GM18873 (cell line): Measurements from ENCODE around the gene PRF1.
A peak's percentile ranks its signal among the peaks of the same experiment; 100 is the strongest.
"Not testable (repeated sequence)": the region's sequence is repeated elsewhere in the genome, so short reads cannot be mapped to it uniquely, and the experiment has no call there.

Experiments
- ATAC-seq: cut with Tn5 transposase; IDR thresholded peaks from one replicate; pipeline ENCODE4 v1.9.1; 2021; ENCODE audit warnings: mild to moderate bottlenecking, moderate library complexity, moderate number of reproducible peaks; ENCODE audit not compliant: unreplicated experiment, low FRiP score

The PRF1 gene

GRCh38 chr10:70581176-70581575 lies 21.4 kb downstream of the PRF1 start:
- not testable (repeated sequence) for ATAC-seq

GRCh38 chr10:70579234-70580002 lies 23.1 kb downstream of the PRF1 start:
- no peak for ATAC-seq

GRCh38 chr10:70578371-70578947 lies 24.1 kb downstream of the PRF1 start:
- peak; percentile 40 for ATAC-seq

- peak; percentile 3 for ATAC-seq
Measured at GRCh38 chr10:70576803-70577517, 25.6 kb downstream of the PRF1 start.

GRCh38 chr10:70575874-70576802 lies 26.4 kb downstream of the PRF1 start:
- peak; percentile 45 for ATAC-seq

- no peak for ATAC-seq
Measured at GRCh38 chr10:70575486-70575873, 27.1 kb downstream of the PRF1 start.

GRCh38 chr10:70573599-70574506 lies 28.7 kb downstream of the PRF1 start:
- ATAC-seq = no peak

GRCh38 chr10:70571636-70572439 lies 30.7 kb downstream of the PRF1 start:
- ATAC-seq = no peak

- no peak for ATAC-seq
Measured at GRCh38 chr10:70571236-70571635, 31.3 kb downstream of the PRF1 start.

GRCh38 chr10:70568781-70569495 lies 33.6 kb downstream of the PRF1 start:
- ATAC-seq = no peak

- no peak for ATAC-seq
Measured at GRCh38 chr10:70568113-70568512, 34.4 kb downstream of the PRF1 start.

GRCh38 chr10:70567603-70568002 lies 34.9 kb downstream of the PRF1 start:
- ATAC-seq = no peak

GRCh38 chr10:70566515-70567290 lies 35.8 kb downstream of the PRF1 start:
- ATAC-seq = no peak

- no peak for ATAC-seq
Measured at GRCh38 chr10:70565556-70566514, 36.7 kb downstream of the PRF1 start.

- ATAC-seq = no peak
Measured at GRCh38 chr10:70564901-70565351, 37.6 kb downstream of the PRF1 start.

- ATAC-seq = no peak
Measured at GRCh38 chr10:70564113-70564725, 38.3 kb downstream of the PRF1 start.
